Liver (tissue), 9 donors: Measurements from ENCODE around the gene VLDLR. TPM values are rescaled to one million over a fixed set of nuclear protein-coding genes. Genes with fewer than 3 reads are reported as not detected.

ENCODE experiments used
- DNase-seq: peaks from one replicate; pipeline ENCODE4 v3.0.0-alpha.2; 2017; ENCODE audit warnings: low spot score
- H3K27ac ChIP-seq, 2 donors: one replicate each; pipeline ENCODE4 v1.7.0; 2013; ENCODE audit warnings: inconsistent platforms in 2 of 2, low read length in 2 of 2, control low read depth in 1 of 2, low read depth in 1 of 2, mild to moderate bottlenecking in 1 of 2
- H3K27me3 ChIP-seq, 4 donors: one replicate each; pipeline versions ENCODE4 v1.6.1 to v1.7.0; 2013; ENCODE audit warnings: low read length in 3 of 4, inconsistent platforms in 1 of 4, mild to moderate bottlenecking in 1 of 4, moderate library complexity in 1 of 4; ENCODE audit not compliant: control insufficient read depth in 4 of 4, insufficient read depth in 4 of 4
- H3K36me3 ChIP-seq, 4 donors: one replicate each; pipeline versions ENCODE4 v1.6.1 to v1.7.0; 2013; ENCODE audit warnings: low read length in 3 of 4, mild to moderate bottlenecking in 3 of 4, low read depth in 1 of 4, moderate library complexity in 1 of 4; ENCODE audit not compliant: control insufficient read depth in 4 of 4, insufficient read depth in 3 of 4
- H3K4me1 ChIP-seq, 4 donors: one replicate each; pipeline versions ENCODE4 v1.6.1 to v1.7.0; 2013; ENCODE audit warnings: low read length in 3 of 4, mild to moderate bottlenecking in 3 of 4, moderate library complexity in 1 of 4; ENCODE audit not compliant: control insufficient read depth in 4 of 4, insufficient read depth in 4 of 4
- H3K4me3 ChIP-seq, 3 donors: one replicate each; pipeline versions ENCODE4 v1.6.1 to v1.7.0; 2013; ENCODE audit warnings: low read length in 3 of 3, control low read depth in 1 of 3, low read depth in 1 of 3, mild to moderate bottlenecking in 1 of 3
- H3K9ac ChIP-seq, 2 donors: one replicate each; pipeline ENCODE4 v1.7.0; 2013; ENCODE audit warnings: low read length in 2 of 2, mild to moderate bottlenecking in 2 of 2, moderate library complexity in 2 of 2, control low read depth in 1 of 2, low read depth in 1 of 2
- H3K9me3 ChIP-seq, 4 donors: one replicate each; pipeline versions ENCODE4 v1.6.1 to v1.7.0; 2013; ENCODE audit warnings: low read length in 3 of 4; ENCODE audit not compliant: control insufficient read depth in 4 of 4
- EGR1 ChIP-seq, 2 donors: IDR thresholded peaks; 2 replicates each; pipeline ENCODE4 v1.6.1; 2016 to 2018; ENCODE audit warnings: antibody characterized with exemption in 2 of 2, low read depth in 2 of 2
- FOXA1 ChIP-seq: IDR thresholded peaks from 2 replicates; pipeline ENCODE4 v1.6.1; 2016; ENCODE audit warnings: antibody characterized with exemption
- FOXA2 ChIP-seq: IDR thresholded peaks from 2 replicates; pipeline ENCODE4 v1.6.1; 2016; ENCODE audit warnings: antibody characterized with exemption
- GABPA ChIP-seq, 2 donors: IDR thresholded peaks in 1 of 2; conservative IDR thresholded peaks in 1 of 2; 2 replicates each; pipeline ENCODE4 v1.6.1; 2016; ENCODE audit warnings: antibody characterized with exemption in 2 of 2, mild to moderate bottlenecking in 1 of 2, moderate library complexity in 1 of 2
- HNF4A ChIP-seq, 2 donors: conservative IDR thresholded peaks; 2 replicates each; pipeline ENCODE4 v1.6.1; 2016; ENCODE audit warnings: antibody characterized with exemption in 2 of 2, mild to moderate bottlenecking in 2 of 2
- HNF4G ChIP-seq: IDR thresholded peaks from 2 replicates; pipeline ENCODE4 v1.6.1; 2016; ENCODE audit warnings: antibody characterized with exemption
- JUND ChIP-seq, 2 donors: IDR thresholded peaks; 2 replicates each; pipeline ENCODE4 v1.6.1; 2016; ENCODE audit warnings: antibody characterized with exemption in 2 of 2
- NR2F2 ChIP-seq: IDR thresholded peaks from 2 replicates; pipeline ENCODE4 v1.6.1; 2016; ENCODE audit warnings: antibody characterized with exemption
- RAD21 ChIP-seq, 2 donors: IDR thresholded peaks; 2 replicates each; pipeline ENCODE4 v1.6.1; 2016; ENCODE audit warnings: antibody characterized with exemption in 2 of 2, mild to moderate bottlenecking in 2 of 2
- RXRA ChIP-seq, 2 donors: IDR thresholded peaks; 2 replicates each; pipeline ENCODE4 v1.6.1; 2017 to 2018; ENCODE audit warnings: antibody characterized with exemption in 2 of 2, mild to moderate bottlenecking in 1 of 2
- SP1 ChIP-seq: IDR thresholded peaks from 2 replicates; pipeline ENCODE4 v1.6.1; 2018; ENCODE audit warnings: antibody characterized with exemption, mild to moderate bottlenecking
- TAF1 ChIP-seq: conservative IDR thresholded peaks from 2 replicates; pipeline ENCODE4 v1.6.1; 2016; ENCODE audit warnings: antibody characterized with exemption, mild to moderate bottlenecking
- YY1 ChIP-seq: IDR thresholded peaks from 2 replicates; pipeline ENCODE4 v1.6.1; 2016; ENCODE audit warnings: antibody characterized with exemption, mild to moderate bottlenecking
- WGBS: extraction: QIAGEN DNeasy Blood & Tissue Kit; methylation state at CpG from one replicate; pipeline ENCODE4 v1.1.7; 2013; 5-methylcytosine and 5-hydroxymethylcytosine counted together
- polyA plus RNA-seq, 2 donors: library from polyadenylated mRNA; stranded (reverse) in 1 of 2; unstranded in 1 of 2; fragments of 200-250 nt in 1 of 2; fragments of >200 nt in 1 of 2; fragmentation: Nextera tagmentation in 1 of 2; extraction: Ambion mirVana in 1 of 2; gene quantifications; one replicate each; pipeline versions ENCODE4 v1.2.1 to v1.2.3, GENCODE V29; 2013 to 2015
- total RNA-seq, 2 donors: library from RNA; depleted of rRNA; stranded (reverse); fragments of >200 nt; gene quantifications; one replicate each; pipeline ENCODE4 v1.2.3, GENCODE V29; 2014
- TF ChIP-seq, protein P1 (sequence below): IDR thresholded peaks from 2 replicates; pipeline ENCODE4 v1.6.1; 2016; ENCODE audit warnings: antibody characterized with exemption
- TF ChIP-seq, protein P2 (sequence below): fragments of 150-350 bp; IDR thresholded peaks from 2 replicates; pipeline ENCODE4 v1.5.1; 2017; ENCODE audit warnings: improper control_type of control experiment, low read depth, low read length; ENCODE audit not compliant: missing input control
- TF ChIP-seq, protein P3 (sequence below): IDR thresholded peaks from 2 replicates; pipeline ENCODE4 v1.6.1; 2016; ENCODE audit warnings: antibody characterized with exemption
- TF ChIP-seq, protein P4 (sequence below): IDR thresholded peaks from 2 replicates; pipeline ENCODE4 v1.6.1; 2016; ENCODE audit warnings: antibody characterized with exemption, mild to moderate bottlenecking
- donor health status: healthy.
- donor health status: healthy.
- donor health status: healthy.
- donor health status: healthy.
- donor health status: healthy.

Gene VLDLR
- total and polyA plus RNA-seq, 4 donors, result 0.44 to 2.8 (median 1.4) TPM

DNA sequence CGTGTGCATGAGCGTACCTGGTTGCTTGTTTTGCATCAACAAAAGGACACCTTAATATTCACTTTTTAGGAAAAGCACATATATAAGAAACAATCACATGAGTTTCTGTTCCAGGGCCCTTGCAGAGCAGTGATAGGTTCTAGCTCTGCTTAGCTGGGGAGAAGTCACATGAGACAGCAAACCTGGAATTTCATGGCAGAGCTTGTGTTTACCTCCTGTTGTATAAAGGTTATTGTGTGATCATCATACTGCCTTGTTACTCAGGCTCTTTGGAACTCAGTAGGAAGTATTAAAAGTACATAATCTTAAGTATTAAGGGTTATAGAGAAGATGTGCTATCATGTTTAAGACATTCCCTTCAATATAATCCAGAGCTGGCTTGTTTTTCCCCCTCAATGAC, 18.0 kb upstream of the VLDLR start:
- H3K36me3 ChIP-seq, result no peaks in the 10 kb centered on the region
- no peaks in the 10 kb centered on the region for H3K9me3 ChIP-seq
- WGBS, result 91% methylated on average over 2 of the region's 2 CpGs
- DNase-seq, result no peak
- no peak overlapping the region for H3K9ac ChIP-seq
- H3K27ac ChIP-seq, result no peak overlapping the region
- no peaks in the 10 kb centered on the region for H3K27me3 ChIP-seq
- no peaks in the 10 kb centered on the region for H3K4me1 ChIP-seq
- no peak for TF ChIP-seq HNF4A (conservative IDR thresholded peaks at IDR 0.05)
- TF ChIP-seq FOXA1, result no peak
- TF ChIP-seq FOXA2, result no peak
- TF ChIP-seq JUND (IDR thresholded peaks at IDR 0.05), result no peak
- TF ChIP-seq GABPA (IDR thresholded peaks at IDR 0.05 in 1 of 2, conservative IDR thresholded peaks at IDR 0.05 in 1 of 2), result no peak
- no peak for TF ChIP-seq HNF4G
- TF ChIP-seq SP1, result no peak
- TF ChIP-seq EGR1 (IDR thresholded peaks at IDR 0.05; ENCODE audit: low read depth in 2 of 2), result no peak
- TF ChIP-seq RXRA (IDR thresholded peaks at IDR 0.05), result no peak
- no peak for TF ChIP-seq NR2F2
- TF ChIP-seq RAD21 (IDR thresholded peaks at IDR 0.05), result no peak
- no peak for TF ChIP-seq TAF1
- TF ChIP-seq, protein P1, sequence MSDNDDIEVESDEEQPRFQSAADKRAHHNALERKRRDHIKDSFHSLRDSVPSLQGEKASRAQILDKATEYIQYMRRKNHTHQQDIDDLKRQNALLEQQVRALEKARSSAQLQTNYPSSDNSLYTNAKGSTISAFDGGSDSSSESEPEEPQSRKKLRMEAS, result no peak
- no peak for TF ChIP-seq YY1
- TF ChIP-seq, protein P2, sequence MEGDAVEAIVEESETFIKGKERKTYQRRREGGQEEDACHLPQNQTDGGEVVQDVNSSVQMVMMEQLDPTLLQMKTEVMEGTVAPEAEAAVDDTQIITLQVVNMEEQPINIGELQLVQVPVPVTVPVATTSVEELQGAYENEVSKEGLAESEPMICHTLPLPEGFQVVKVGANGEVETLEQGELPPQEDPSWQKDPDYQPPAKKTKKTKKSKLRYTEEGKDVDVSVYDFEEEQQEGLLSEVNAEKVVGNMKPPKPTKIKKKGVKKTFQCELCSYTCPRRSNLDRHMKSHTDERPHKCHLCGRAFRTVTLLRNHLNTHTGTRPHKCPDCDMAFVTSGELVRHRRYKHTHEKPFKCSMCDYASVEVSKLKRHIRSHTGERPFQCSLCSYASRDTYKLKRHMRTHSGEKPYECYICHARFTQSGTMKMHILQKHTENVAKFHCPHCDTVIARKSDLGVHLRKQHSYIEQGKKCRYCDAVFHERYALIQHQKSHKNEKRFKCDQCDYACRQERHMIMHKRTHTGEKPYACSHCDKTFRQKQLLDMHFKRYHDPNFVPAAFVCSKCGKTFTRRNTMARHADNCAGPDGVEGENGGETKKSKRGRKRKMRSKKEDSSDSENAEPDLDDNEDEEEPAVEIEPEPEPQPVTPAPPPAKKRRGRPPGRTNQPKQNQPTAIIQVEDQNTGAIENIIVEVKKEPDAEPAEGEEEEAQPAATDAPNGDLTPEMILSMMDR, result no peak
- no peak overlapping the region for H3K4me3 ChIP-seq

DNA sequence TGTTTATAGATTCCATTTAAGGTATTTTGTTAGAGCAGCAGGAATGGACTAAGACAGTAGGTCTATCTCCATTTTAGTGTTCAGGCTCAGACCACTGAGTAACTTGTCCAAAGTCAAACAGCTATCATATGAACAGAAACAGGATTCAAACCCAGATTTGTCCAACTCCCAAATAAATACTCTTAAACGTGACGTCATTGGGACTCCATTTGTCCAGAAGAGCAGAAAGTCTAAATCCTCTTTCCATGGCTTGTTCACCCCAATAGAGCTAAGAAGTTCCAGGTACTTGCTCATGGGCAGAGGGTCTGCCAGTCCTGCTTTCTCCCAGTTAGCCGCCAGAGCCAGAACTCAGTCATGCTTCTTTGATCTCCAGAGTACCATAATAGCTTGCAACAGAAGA, 16.3 kb upstream of the VLDLR start:
- no peak overlapping the region for H3K4me3 ChIP-seq
- H3K9me3 ChIP-seq, result no peaks in the 10 kb centered on the region
- no peak for DNase-seq
- H3K9ac ChIP-seq, result no peak overlapping the region
- no peaks in the 10 kb centered on the region for H3K36me3 ChIP-seq
- 90% methylated on average over 3 of the region's 3 CpGs for WGBS
- H3K4me1 ChIP-seq, result no peaks in the 10 kb centered on the region
- TF ChIP-seq, protein P2, result no peak
- TF ChIP-seq FOXA1 (no peak), RAD21 (IDR thresholded peaks at IDR 0.05) (no peak), JUND (IDR thresholded peaks at IDR 0.05) (no peak), SP1 (no peak), YY1 (no peak), RXRA (IDR thresholded peaks at IDR 0.05) (no peak)
- TF ChIP-seq, protein P3, sequence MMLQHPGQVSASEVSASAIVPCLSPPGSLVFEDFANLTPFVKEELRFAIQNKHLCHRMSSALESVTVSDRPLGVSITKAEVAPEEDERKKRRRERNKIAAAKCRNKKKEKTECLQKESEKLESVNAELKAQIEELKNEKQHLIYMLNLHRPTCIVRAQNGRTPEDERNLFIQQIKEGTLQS, result no peak
- TF ChIP-seq, protein P4, sequence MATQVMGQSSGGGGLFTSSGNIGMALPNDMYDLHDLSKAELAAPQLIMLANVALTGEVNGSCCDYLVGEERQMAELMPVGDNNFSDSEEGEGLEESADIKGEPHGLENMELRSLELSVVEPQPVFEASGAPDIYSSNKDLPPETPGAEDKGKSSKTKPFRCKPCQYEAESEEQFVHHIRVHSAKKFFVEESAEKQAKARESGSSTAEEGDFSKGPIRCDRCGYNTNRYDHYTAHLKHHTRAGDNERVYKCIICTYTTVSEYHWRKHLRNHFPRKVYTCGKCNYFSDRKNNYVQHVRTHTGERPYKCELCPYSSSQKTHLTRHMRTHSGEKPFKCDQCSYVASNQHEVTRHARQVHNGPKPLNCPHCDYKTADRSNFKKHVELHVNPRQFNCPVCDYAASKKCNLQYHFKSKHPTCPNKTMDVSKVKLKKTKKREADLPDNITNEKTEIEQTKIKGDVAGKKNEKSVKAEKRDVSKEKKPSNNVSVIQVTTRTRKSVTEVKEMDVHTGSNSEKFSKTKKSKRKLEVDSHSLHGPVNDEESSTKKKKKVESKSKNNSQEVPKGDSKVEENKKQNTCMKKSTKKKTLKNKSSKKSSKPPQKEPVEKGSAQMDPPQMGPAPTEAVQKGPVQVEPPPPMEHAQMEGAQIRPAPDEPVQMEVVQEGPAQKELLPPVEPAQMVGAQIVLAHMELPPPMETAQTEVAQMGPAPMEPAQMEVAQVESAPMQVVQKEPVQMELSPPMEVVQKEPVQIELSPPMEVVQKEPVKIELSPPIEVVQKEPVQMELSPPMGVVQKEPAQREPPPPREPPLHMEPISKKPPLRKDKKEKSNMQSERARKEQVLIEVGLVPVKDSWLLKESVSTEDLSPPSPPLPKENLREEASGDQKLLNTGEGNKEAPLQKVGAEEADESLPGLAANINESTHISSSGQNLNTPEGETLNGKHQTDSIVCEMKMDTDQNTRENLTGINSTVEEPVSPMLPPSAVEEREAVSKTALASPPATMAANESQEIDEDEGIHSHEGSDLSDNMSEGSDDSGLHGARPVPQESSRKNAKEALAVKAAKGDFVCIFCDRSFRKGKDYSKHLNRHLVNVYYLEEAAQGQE, result no peak
- no peaks in the 10 kb centered on the region for H3K27me3 ChIP-seq
- no peak overlapping the region for H3K27ac ChIP-seq
